Embryonic facial prominence (tissue), 1 donor: ENCODE measurements around the gene PDE9A.

Experiments
- DNase-seq: peaks from one replicate; pipeline ENCODE4 v3.0.0-alpha.2; 2016; ENCODE audit errors: extremely low spot score

The PDE9A gene

GRCh38 chr21:42769183-42769819 is 115.9 kb downstream of the PDE9A start:
- DNase-seq: no peak

DNA sequence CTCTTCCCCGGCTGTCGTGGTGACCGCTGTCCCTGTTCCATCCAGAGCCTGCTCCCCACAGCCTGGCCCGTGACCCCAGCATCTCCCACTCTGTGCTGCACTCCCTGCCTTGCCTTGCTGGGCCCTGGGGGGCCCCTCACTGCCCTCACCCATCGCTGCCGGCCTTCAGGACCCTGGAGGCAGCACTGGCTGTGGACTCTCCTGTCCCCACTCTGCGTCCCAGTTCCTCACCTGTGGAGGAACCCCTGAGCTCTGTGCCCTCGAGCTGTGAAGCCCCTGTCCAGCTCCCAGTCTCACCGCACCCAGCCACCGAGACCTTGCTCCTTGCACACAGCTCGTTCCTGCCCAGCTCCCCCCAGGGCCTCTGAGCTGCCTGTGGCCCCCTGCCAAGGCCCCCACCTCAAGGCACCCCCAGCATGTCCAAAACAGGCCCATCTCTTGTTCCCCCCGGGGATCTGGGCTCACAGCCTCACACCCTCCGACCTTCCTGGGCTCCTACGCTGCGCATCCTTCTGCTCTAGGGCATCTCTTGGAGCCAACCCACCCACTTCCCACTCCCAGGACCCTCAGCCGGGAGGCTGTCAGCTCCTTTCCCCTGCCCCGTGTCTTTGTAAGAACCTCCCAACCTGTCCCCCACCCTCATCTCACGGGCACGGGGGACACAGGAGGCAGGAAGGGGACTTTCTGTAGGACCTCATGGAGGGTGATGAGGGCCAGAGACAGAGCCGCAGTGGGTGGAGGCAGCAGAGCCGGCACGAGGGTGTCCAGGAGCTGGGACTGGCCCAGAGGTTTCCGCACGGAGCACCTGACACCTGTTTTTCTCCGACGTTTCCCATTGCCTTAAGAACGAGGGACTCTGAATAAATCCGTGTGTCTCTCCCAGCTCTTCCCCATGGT is 116.6 kb downstream of the PDE9A start:
- DNase-seq: no peak

GRCh38 chr21:42770717-42771502 is 117.5 kb downstream of the PDE9A start:
- DNase-seq: no peak

DNA sequence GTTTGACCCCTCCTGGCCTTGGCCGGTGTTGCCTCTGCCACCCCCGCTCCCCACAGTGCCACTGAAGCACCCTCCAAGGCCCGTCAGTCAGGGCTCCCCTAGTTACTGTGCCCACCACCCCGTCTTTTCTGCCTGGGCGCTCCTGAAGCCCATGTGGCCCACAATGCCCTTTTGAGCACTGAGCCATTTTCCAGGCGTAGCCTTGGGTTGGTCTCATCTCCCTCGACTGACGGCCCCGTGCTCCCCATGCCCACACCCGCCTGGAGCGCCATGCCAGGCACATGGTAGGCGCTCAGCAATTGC is 118.0 kb downstream of the PDE9A start:
- DNase-seq: no peak

- DNase-seq: no peak
These were observed 121.7 kb downstream of the PDE9A start for GRCh38 chr21:42775123-42775522.

- no peak for DNase-seq
These were observed 122.5 kb downstream of the PDE9A start for GRCh38 chr21:42775891-42776290.

DNA sequence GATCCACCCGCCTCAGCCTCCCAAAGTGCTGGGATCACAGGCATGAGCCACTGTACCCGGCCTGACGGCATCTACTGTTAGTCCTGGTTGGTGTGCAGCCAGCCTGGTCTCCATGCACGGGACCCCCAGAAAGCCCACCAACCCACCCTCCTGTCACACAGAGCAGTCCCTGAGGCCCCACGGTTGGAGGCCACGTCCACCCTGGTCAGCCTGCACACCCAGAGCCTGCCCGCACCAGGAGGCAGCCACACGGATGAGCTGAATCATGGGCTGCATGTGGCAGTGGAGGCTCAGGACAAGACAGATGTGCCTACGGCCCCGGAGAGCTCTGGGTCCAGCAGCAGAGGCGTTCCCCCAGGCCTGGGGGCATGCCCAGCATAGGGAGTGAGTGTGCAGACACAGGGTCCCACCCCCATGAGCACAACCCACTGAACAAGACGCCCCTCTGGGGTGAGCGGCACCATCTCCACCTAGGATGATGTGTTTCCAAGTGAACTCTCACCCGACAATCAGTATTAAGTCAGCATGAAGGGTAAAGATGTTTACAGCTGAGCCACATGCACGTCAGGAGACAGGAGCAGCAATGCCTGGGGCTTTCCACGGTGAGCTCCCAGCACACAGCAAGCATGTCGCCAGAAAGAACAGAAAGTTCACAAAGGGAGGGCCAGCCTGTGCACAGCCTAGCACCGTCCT is 123.8 kb downstream of the PDE9A start:
- no peak for DNase-seq

GRCh38 chr21:42777757-42778344 is 124.4 kb downstream of the PDE9A start:
- DNase-seq: no peak

DNA sequence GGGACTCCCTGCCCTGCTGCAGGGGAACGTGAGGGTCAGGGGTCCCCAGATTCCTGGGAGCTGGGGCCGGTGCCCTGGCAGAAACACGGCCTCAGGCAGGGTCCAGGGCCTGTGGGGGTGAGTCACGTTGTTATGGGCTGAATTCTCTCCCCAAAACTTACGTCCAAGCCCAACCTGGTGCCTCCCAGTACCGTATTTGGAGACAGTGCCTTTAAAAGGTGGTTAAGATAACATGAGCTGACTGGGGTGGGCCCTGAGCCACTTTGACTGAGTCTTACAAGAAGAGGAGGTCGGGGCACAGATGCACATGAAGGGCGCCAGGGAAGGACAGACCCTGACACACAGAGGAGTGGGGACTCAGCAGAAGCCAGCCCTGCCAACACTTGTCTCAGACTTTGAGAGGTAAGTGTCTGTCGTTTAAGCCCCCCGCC is 126.0 kb downstream of the PDE9A start:
- DNase-seq: no peak

DNA sequence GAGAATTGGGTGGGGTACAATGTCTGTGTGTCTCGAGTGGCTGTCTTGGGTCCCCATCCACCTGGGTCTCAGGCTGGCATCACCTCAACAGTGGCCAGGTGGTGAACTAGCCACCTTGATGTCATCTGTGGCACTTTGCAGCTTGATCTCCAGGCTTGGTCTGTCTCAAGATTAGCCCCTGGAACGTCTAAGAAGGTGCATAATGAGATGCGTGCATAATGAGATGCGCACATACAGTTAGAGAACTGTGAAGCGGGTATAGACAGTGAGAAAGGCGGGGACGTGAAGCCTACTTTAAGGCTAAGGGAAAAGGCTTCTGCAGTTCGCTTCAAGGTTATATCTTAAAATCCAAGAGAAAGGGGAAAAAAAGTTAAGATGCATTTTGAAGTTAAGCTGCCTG is 127.2 kb downstream of the PDE9A start:
- no peak for DNase-seq

DNA sequence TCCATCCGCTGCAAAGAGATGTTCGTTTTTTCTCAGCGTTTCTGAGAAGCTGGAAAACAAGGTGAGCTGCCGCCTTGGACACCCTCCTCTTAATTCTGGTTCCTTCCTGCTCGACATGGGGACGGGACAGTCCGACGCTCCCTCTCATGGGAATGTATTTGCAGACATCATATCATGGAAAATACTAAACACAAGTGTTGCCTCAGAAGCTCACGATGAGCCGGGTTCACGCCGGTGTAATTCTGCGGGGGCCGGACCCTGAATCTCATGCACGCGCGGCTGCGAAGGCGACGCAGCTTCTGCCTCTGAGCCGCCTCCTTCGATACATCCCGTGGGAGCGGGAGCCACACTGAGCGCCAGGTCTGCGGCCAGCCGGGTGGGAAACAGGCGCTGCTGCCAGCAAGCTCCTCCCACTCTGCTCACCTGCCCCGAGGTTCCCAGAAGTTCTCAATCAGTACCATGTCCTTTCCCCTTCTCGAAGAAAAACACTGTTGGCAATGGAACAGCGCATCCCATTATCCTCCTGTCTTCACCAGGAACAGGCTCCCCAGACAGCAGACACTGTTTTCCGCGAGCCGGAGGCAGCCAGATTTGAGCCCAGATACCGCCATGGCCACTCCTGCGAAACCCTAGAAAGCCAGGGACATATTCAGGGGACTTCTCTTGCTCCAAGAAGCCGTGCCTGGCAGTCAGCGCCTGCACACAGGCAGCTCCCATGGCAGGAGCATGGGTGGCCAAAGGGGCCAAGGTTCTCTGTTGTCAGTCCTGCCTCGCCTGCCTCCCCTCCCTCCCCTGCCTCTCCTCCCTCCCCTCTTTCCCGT is 127.9 kb downstream of the PDE9A start:
- DNase-seq: no peak

GRCh38 chr21:42781971-42782722 is 128.7 kb downstream of the PDE9A start:
- DNase-seq: no peak

GRCh38 chr21:42782723-42783242 is 129.4 kb downstream of the PDE9A start:
- DNase-seq: no peak

GRCh38 chr21:42784276-42784675 is 130.9 kb downstream of the PDE9A start:
- no peak for DNase-seq

GRCh38 chr21:42784896-42785451 is 131.6 kb downstream of the PDE9A start:
- no peak for DNase-seq

GRCh38 chr21:42785666-42786427 is 132.4 kb downstream of the PDE9A start:
- DNase-seq: no peak

GRCh38 chr21:42786884-42787283 is 133.5 kb downstream of the PDE9A start:
- no peak for DNase-seq

DNA sequence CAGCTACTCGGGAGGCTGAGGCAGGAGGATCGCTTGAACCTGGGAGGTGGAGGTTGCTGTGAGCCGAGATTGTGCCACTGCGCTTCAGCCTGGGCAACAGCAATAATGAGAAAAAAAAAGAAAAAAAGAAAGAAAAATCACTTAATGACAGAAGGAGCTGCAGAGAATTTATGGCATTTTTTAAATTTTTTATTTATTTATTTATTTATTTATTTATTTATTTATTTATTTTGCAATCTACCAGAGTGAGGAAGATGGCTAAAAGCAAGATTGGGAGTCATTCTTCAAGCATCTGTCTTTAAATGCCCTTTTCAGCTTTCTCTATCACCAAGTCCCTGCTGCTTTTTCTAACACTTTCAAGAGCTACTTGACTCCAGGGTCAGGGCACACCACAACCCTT is 134.2 kb downstream of the PDE9A start:
- no peak for DNase-seq
